GM18861 (cell line): ENCODE data around the gene UBE2G2.

Source experiments
- ATAC-seq: cut with Tn5 transposase; IDR thresholded peaks from one replicate; pipeline ENCODE4 v1.9.1; 2021; ENCODE audit not compliant: unreplicated experiment

Gene UBE2G2

GRCh38 chr21:44766014-44766817 lies 35.4 kb downstream of the UBE2G2 start:
- ATAC-seq, result no peak

DNA sequence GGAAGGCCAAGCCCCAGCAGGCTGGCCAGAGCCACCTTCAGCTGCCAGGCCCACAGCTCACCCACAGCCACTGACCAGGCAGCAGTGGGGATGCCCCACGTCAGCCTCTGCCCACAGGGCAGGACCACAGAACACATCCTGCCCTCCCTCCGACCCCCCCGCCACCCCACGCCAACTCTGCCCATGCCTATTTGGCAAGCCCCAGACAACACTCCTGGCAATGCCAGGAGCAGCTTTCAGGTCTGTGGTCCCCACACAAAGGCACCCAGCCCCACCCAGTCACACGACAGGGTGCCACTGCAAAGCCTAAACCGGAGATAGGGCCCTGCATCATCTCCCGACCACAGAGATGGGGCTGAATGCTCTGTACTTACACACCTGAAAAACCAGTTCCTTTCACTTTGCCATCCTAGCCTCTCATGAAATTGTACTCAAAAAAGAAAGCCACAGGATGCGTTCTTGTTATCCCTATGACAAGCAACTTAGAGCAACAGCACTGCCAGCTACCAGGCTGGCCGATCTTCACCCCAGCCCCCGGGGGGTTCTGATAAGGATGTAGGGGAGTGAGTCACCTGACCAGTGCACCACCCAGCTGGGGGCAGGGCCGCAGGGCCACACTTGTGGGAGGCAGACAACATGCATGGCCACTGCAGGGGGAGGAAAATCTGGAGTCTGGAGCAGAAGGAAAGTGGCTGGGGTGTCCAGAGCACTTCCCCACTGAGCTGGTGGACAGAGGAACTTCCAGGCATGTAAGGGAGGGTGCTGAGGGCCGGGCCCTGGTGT lies 36.2 kb downstream of the UBE2G2 start:
- ATAC-seq, result no peak

DNA sequence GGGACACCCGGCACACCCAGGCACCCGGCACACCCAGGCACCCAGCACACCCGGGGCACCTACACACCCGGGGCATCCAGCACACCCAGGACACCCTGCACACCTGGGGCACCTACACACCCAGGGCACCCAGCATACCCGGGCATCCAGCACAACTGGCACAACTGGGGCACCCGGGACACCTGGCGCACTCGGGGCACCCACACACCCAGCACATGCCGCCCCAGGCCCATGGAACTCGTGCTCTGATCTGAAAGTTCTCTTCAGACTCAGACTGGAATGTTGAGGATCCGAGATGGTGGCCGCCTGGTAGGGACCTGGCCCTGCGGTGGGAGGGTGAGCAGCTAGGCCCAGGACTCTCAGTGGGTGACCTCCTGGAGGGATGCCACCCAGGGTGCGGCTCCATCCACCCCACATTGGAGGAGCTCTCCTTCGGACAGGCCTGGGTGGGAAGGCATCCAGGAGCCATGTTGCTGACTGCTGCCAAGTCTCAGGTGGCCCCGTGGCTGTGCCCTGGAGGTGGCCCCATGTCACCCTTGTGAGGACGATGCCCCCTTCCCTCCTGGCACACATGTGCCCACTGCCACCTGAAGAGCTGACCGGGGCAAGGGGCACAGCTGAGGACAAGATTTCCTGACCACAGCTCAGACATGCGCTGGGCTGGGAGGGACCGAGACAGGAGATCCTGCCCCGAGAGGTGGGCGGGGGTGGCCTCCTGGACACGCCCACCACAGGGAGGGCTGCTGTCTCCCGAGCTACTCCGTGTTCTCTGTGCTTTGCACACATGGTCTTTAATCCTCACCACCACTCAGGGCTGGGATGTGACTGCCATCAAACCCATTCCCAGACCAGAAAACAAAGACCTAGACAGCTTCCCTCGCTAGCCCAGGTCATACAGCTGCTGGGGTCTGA lies 37.0 kb downstream of the UBE2G2 start:
- ATAC-seq, result no peak

DNA sequence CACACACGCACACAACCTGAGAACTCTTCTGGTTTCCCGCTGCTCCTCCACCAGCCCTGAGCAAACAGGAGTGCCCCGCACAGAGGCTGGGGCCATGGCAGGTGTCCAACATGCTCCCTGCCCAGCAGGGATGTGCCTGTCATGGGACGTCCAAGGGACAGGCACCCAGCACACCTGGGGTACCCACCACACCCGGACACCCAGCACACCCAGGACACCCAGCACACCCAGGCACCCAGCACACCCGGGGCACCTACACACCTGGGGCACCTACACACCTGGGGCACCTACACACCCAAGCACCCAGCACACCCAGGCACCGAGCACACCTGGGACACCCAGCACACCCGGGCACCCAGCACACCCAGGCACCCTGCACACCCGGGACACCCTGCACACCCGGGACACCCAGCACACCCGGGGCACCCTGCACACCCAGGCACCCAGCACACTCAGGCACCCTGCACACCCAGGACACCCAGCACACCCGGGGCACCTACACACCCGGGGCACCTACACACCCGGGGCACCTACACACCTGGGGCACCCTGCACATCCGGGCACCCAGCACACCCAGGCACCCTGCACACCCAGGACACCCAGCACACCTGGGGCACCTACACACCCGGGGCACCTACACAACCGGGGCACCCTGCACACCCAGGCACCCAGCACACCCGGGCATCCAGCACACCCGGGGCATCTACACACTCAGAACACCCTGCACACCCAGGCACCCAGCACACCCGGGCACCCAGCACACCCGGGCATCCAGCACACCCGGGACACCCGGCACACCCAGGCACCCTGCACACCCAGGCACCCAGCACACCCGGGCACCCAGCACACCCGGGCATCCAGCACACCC lies 37.9 kb downstream of the UBE2G2 start:
- no peak for ATAC-seq

DNA sequence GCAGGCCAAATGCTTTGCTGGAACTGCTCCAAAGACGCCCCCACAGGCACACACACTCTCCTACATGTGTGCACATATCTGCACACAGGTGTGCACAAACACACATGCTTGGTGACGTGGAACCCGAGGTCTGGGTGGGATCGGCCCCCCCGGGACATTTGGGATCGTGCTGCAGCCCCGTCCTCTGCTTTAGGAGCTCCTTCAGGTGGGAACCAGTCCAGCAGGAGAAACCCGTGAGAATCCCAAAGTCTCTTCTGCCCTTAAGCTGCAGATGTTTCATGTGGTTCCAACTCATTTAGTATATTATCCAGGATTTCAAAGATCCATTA lies 38.6 kb downstream of the UBE2G2 start:
- ATAC-seq, result no peak

GRCh38 chr21:44762221-44763049 lies 39.2 kb downstream of the UBE2G2 start:
- ATAC-seq, result no peak

GRCh38 chr21:44761747-44762208 lies 39.8 kb downstream of the UBE2G2 start:
- no peak for ATAC-seq

- no peak for ATAC-seq
Observed at GRCh38 chr21:44761011-44761729, 40.5 kb downstream of the UBE2G2 start.

GRCh38 chr21:44760376-44760775 lies 41.2 kb downstream of the UBE2G2 start:
- no peak for ATAC-seq

- no peak for ATAC-seq
Observed at GRCh38 chr21:44759628-44760285, 41.9 kb downstream of the UBE2G2 start.

- no peak for ATAC-seq
Observed at GRCh38 chr21:44758781-44759627, 42.6 kb downstream of the UBE2G2 start.

DNA sequence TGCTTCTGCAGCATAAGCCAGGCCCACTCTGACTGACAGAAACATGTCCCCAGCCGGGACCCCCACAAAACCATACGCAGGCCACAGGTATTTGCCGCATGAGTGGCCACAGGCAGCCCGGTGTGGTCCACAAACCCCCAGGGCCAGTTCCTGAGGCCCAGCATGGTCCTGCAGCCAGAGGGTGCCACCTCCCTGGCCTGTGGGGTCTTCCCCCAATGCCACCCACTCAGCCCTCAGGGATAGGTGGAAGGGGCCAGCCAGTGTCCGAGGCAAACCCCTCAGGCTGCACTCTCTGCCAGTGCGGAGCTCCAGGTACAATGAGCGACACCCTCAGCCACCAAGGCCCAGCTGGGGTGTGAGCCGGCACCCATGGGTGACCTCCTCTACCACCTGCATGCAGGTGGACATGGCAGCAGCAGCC lies 43.5 kb downstream of the UBE2G2 start:
- ATAC-seq, result no peak

DNA sequence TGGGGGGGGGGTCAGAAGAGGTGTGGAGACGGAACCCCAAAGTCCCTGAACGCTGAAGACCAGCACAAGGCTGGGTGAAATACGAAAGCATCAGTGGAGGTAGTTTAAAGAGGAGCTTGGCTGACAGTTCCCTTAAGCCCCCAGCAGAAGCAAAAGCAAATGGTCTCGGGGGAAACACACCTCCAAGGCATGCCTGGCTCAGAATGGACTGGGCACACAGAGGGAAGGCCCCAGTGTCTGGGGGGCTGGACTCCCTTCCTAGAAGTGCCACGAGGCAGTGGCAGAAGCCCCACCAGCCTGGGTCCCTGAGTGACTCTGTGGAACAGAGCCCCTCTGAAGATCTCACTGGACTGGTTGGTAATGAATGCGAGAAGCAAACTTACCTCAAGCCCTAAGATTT lies 43.9 kb downstream of the UBE2G2 start:
- ATAC-seq, result no peak

DNA sequence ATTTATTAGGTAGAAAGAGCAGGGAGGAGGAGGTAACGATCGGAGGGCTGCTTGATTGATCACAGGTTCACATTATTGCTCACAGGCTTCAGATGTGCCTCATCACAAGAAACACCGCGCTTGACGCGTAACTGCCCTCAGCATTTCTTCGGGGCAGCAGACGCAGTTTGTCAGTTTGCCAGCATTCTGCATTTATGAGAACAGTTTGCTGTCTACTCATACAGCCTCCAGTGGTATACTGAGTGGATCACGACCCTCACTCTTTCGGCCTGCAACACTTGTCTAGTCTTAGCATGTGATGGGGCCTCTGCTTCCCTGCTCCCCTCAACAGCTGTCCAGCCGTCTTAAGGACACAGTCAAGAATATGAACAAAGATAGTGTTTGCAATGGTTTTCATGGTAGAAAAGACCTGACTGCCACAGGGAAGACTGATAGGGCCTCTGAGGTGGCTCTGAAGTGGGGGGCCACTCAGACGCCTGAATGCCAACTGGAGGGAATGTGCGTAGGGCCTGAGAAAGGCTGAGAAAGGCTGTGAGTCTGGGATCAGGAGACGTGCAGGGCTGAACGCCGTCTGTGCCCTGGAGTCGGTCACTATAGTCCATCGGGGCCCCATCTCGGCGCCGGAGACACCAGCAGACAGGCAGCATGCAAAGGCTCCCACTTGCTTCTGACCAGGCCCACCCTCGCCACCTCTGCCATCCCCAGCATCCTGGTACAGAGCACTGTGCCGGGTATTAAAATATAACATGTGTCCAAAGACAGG lies 45.0 kb downstream of the UBE2G2 start:
- ATAC-seq, result no peak

DNA sequence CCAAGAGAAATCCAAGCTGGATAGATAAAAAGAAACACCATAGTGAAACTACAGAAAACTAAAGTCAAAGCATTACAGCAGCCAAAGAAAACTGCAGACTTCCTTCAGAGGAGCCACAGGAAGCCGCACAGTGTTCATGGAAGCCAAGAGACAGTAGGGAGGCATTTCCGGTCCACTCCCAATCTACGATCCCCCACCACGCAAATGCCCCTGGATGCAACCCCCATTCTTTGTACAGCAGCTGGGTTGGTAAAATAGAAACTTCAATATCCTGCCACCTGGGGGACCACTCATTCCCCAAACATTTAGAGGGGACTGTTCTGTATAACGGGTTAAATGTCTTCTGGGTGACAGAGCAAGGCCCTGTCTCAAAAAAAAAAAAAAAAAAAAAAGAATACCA lies 46.4 kb downstream of the UBE2G2 start:
- no peak for ATAC-seq

DNA sequence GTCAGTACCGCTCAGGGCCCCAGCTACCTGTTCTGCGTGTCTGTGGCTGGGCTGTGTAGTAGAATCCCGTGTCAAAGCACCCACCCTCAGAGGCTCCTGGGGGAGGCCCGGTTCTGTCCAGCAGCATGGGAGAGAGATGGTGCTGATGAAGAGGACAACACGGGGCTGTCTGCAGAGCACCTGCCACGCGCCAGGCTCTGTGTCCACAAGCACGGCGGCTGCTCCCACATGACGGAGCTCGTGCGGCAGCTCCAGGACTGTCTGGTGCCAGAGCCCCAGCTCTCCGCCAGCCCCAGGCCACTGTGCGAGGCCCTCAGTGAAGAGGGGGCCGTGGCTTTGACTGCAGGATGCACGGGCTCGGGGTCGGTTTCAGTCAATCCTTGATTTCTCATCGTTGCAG lies 48.3 kb downstream of the UBE2G2 start:
- ATAC-seq, result no peak
